Activated T-cell treated with anti-CD3 and anti-CD28 coated beads, Interleukin-2, amount 50 U/mL, for 48 hours (primary cell): ENCODE results near the gene TNFRSF6B.

Experiments used
- DNase-seq, 2 experiments: peaks; one replicate each; pipeline ENCODE4 v3.0.0-alpha.2; 2020

TNFRSF6B gene

GRCh38 chr20:63697868-63698545, 1.6 kb downstream of the TNFRSF6B start:
- DNase-seq = peak in 1 of 2 experiments; percentile 24

GRCh38 chr20:63698739-63699465, 2.5 kb downstream of the TNFRSF6B start:
- peak; percentile 74 to 82 for DNase-seq

GRCh38 chr20:63699466-63700198, 3.2 kb downstream of the TNFRSF6B start:
- DNase-seq = peak in 1 of 2 experiments; percentile 31

GRCh38 chr20:63700199-63701050, 4.0 kb downstream of the TNFRSF6B start:
- peak in 1 of 2 experiments; percentile 25 for DNase-seq

- peak in 1 of 2 experiments; percentile 23 for DNase-seq
These were observed 4.5 kb downstream of the TNFRSF6B start for GRCh38 chr20:63701051-63701328.

- no peak for DNase-seq
These were observed 5.0 kb downstream of the TNFRSF6B start for GRCh38 chr20:63701329-63702035.

- DNase-seq = no peak
These were observed 5.7 kb downstream of the TNFRSF6B start for GRCh38 chr20:63702036-63702665.

GRCh38 chr20:63702751-63703470, 6.5 kb downstream of the TNFRSF6B start:
- no peak for DNase-seq

GRCh38 chr20:63703471-63703975, 7.1 kb downstream of the TNFRSF6B start:
- no peak for DNase-seq

GRCh38 chr20:63703976-63704748, 7.7 kb downstream of the TNFRSF6B start:
- DNase-seq = no peak

GRCh38 chr20:63704749-63705117, 8.3 kb downstream of the TNFRSF6B start:
- DNase-seq = no peak

GRCh38 chr20:63705232-63706026, 9.0 kb downstream of the TNFRSF6B start:
- DNase-seq = no peak

GRCh38 chr20:63706027-63706695, 9.7 kb downstream of the TNFRSF6B start:
- no peak for DNase-seq

GRCh38 chr20:63706852-63707557, 10.6 kb downstream of the TNFRSF6B start:
- DNase-seq = peak; percentile 74 to 79

GRCh38 chr20:63707558-63708300, 11.3 kb downstream of the TNFRSF6B start, which contains the start of the genes ARFRP1 and ZGPAT:
ARFRP1 (minus strand) TSS chr20:63707976; CDS start chr20:63707091, 885 bp downstream.
ZGPAT (plus strand) TSS chr20:63708039; CDS start chr20:63708581, 542 bp downstream.
- DNase-seq = peak; percentile 89 to 91

GRCh38 chr20:63708301-63709148, 12.1 kb downstream of the TNFRSF6B start:
- peak; percentile 37 for DNase-seq
